Measurements from ENCODE around the gene DPM1.

DNA sequence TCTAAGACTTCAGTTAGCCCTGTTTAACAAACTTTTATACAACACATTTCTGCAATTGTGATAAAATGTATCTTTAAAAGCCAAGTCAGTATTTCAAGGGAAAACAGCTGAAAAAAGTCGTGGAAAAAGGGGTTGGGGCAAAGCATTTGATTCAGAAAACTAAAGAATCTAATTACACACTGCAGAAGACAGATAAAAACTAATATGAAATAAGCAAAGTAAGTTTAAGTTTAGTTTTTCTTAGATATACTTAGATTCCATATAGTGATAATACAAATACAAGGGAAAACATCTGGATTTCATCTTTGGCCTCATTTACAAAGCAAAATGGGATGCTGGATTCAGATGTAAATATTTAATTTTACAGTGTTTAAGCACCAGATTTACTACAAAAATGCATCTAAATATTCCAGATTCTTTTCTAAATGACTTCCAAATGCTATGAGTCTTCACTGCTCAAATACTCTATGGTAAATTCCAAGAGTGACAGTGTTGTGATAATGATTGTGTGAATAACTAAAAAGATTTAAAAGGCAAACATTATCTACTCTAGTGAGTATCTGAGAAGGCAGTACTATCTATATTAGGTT, 25.5 kb downstream of the DPM1 start:
- TF ChIP-seq, protein P1, sequence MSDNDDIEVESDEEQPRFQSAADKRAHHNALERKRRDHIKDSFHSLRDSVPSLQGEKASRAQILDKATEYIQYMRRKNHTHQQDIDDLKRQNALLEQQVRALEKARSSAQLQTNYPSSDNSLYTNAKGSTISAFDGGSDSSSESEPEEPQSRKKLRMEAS (IDR thresholded peaks at IDR 0.05), result no peak
- TF ChIP-seq, protein P2, sequence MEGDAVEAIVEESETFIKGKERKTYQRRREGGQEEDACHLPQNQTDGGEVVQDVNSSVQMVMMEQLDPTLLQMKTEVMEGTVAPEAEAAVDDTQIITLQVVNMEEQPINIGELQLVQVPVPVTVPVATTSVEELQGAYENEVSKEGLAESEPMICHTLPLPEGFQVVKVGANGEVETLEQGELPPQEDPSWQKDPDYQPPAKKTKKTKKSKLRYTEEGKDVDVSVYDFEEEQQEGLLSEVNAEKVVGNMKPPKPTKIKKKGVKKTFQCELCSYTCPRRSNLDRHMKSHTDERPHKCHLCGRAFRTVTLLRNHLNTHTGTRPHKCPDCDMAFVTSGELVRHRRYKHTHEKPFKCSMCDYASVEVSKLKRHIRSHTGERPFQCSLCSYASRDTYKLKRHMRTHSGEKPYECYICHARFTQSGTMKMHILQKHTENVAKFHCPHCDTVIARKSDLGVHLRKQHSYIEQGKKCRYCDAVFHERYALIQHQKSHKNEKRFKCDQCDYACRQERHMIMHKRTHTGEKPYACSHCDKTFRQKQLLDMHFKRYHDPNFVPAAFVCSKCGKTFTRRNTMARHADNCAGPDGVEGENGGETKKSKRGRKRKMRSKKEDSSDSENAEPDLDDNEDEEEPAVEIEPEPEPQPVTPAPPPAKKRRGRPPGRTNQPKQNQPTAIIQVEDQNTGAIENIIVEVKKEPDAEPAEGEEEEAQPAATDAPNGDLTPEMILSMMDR (IDR thresholded peaks at IDR 0.05; ENCODE audit: control extremely low read depth in 1 of 3, insufficient read depth in 1 of 3, low read depth in 1 of 3, low read length in 3 of 3), result no peak
- no peak for TF ChIP-seq HDAC2 (IDR thresholded peaks at IDR 0.05; ENCODE audit: borderline replicate concordance in 1 of 2, low read depth in 2 of 2, low read length in 2 of 2)
